Neural cell (in vitro differentiated cells): ENCODE measurements around the gene RILPL2. TPM values are rescaled to one million over a fixed set of nuclear protein-coding genes. Genes with fewer than 3 reads are reported as not detected.
"Not testable (repeated sequence)": the region's sequence is repeated elsewhere in the genome, so short reads cannot be mapped to it uniquely, and the experiment has no call there.

ENCODE experiments used
- H2AFZ ChIP-seq: fragments of 200-600, 300-800 bp; sonication (generic), shearing (Covaris generic); 2 replicates; pipeline ENCODE4 v1.6.0; 2014; ENCODE audit warnings: low read depth, mild to moderate bottlenecking, antibody characterized with exemption, low read length, moderate library complexity
- H3F3A ChIP-seq: fragments of 200-600 bp; shearing (Covaris generic); 2 replicates; pipeline ENCODE4 v1.6.1; 2016; ENCODE audit warnings: mild to moderate bottlenecking, moderate library complexity, mixed read lengths, antibody characterized with exemption, low read length; ENCODE audit not compliant: insufficient read depth, poor library complexity, severe bottlenecking
- H3K27ac ChIP-seq: fragments of 200-600, 300-800 bp; sonication (generic), shearing (Covaris generic); 2 replicates; pipeline ENCODE4 v1.5.1; 2014; ENCODE audit warnings: mild to moderate bottlenecking, low read length, moderate library complexity
- H3K27me3 ChIP-seq: fragments of 300-800, 200-600 bp; sonication (generic), shearing (Covaris generic); 2 replicates; pipeline ENCODE4 v1.6.0; 2014; ENCODE audit warnings: mild to moderate bottlenecking, low read depth, low read length, moderate library complexity; ENCODE audit not compliant: insufficient read depth
- H3K36me3 ChIP-seq: fragments of 300-800, 200-600 bp; sonication (generic), shearing (Covaris generic); 2 replicates; pipeline ENCODE4 v1.5.1; 2014; ENCODE audit warnings: mild to moderate bottlenecking, antibody characterized with exemption, low read length, moderate library complexity; ENCODE audit not compliant: insufficient read depth
- H3K4me2 ChIP-seq: fragments of 300-800, 200-600 bp; sonication (generic), shearing (Covaris generic); 2 replicates; pipeline ENCODE4 v1.6.0; 2014; ENCODE audit warnings: mild to moderate bottlenecking, low read length
- H3K4me3 ChIP-seq: fragments of 300-800, 200-600 bp; sonication (generic), shearing (Covaris generic); 2 replicates; pipeline ENCODE4 v1.5.1; 2014; ENCODE audit warnings: mild to moderate bottlenecking, low read length, moderate library complexity
- H3K79me2 ChIP-seq: fragments of 200-600 bp; shearing (Covaris generic); replicated peaks from 2 replicates; pipeline ENCODE4 v1.6.0; 2014; ENCODE audit warnings: mild to moderate bottlenecking, low read length, moderate library complexity; ENCODE audit not compliant: insufficient read depth
- H3K9ac ChIP-seq: fragments of 300-800, 200-600 bp; sonication (generic), shearing (Covaris generic); 2 replicates; pipeline ENCODE4 v1.6.1; 2016; ENCODE audit warnings: mild to moderate bottlenecking, low read length, mixed read lengths
- H3K9me2 ChIP-seq: fragments of 200-600 bp; shearing (Covaris generic); 2 replicates; pipeline ENCODE4 v1.6.1; 2016; ENCODE audit warnings: mild to moderate bottlenecking, low read length, mixed read lengths; ENCODE audit not compliant: insufficient read depth
- H3K9me3 ChIP-seq: fragments of 200-600, 300-800 bp; sonication (generic), shearing (Covaris generic); 2 replicates; pipeline ENCODE4 v1.6.1; 2016; ENCODE audit warnings: mild to moderate bottlenecking, mixed run types, low read length, moderate library complexity, mixed read lengths
- H4K20me1 ChIP-seq: fragments of 200-600 bp; shearing (Covaris generic); 2 replicates; pipeline ENCODE4 v1.6.1; 2016; ENCODE audit warnings: mild to moderate bottlenecking, mixed run types; ENCODE audit not compliant: insufficient read depth
- EP300 ChIP-seq: fragments of 450-650 bp; conservative IDR thresholded peaks from 2 replicates; pipeline ENCODE4 v1.6.1; 2014; ENCODE audit warnings: antibody characterized with exemption, mild to moderate bottlenecking, moderate library complexity; ENCODE audit not compliant: poor library complexity, severe bottlenecking
- EZH2 ChIP-seq: fragments of 200-600, 300-800 bp; shearing (Covaris generic), sonication (generic); IDR thresholded peaks from 2 replicates; pipeline ENCODE4 v1.6.1; 2014; ENCODE audit warnings: antibody characterized with exemption, low read length, borderline replicate concordance, mild to moderate bottlenecking; ENCODE audit not compliant: insufficient read depth, poor library complexity, severe bottlenecking
- MXI1 ChIP-seq: fragments of 450-650 bp; conservative IDR thresholded peaks from 2 replicates; pipeline ENCODE4 v1.6.1; 2014; ENCODE audit warnings: antibody characterized with exemption, mild to moderate bottlenecking; ENCODE audit not compliant: poor library complexity, severe bottlenecking
- POLR2AphosphoS5 ChIP-seq: IDR thresholded peaks from 2 replicates; pipeline ENCODE4 v1.6.1; 2012
- RAD21 ChIP-seq: fragments of 450-650 bp; conservative IDR thresholded peaks from 2 replicates; pipeline ENCODE4 v1.6.1; 2014; ENCODE audit warnings: antibody characterized with exemption, mild to moderate bottlenecking, moderate library complexity
- SMC3 ChIP-seq: fragments of 450-650 bp; conservative IDR thresholded peaks from 2 replicates; pipeline ENCODE4 v1.6.1; 2014; ENCODE audit warnings: antibody characterized with exemption, mild to moderate bottlenecking, moderate library complexity; ENCODE audit not compliant: poor library complexity
- TAF1 ChIP-seq: IDR thresholded peaks from 2 replicates; pipeline ENCODE4 v1.6.1; 2012; ENCODE audit warnings: low read depth
- polyA plus RNA-seq: library from polyadenylated mRNA; depleted of rRNA; stranded (reverse); fragments of >200 nt; gene quantifications from 2 replicates; pipeline ENCODE4 v1.2.3, GENCODE V29; 2014
- TF ChIP-seq, protein P1 (sequence below): IDR thresholded peaks from 2 replicates; pipeline ENCODE4 v1.6.1; 2012; ENCODE audit warnings: borderline replicate concordance
- TF ChIP-seq, protein P2 (sequence below): fragments of 450-650 bp; IDR thresholded peaks from 2 replicates; pipeline ENCODE4 v1.5.1; 2014; ENCODE audit warnings: antibody characterized with exemption, mild to moderate bottlenecking, moderate library complexity; ENCODE audit not compliant: poor library complexity, severe bottlenecking

RILPL2 gene
- polyA plus RNA-seq, 1 donor from 2014 or later: 0.07 TPM

DNA sequence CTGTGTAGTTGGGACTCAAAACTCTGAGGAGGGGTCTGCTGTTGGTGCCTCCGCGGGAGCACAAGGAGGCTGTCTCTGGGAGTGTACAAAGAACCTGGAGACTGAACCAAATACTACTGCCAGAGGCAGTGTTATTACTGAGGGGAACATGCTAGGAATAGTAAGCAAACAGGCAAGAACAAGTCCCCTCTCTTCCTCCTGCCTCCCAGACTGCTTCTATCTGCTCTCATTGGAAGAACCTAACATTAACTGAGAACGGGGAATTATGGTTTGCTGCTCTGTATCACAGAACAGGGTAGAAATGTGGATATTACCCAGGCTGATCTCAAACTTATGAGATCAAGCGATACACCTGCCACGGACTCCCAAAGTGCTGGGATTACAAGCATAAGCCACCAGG lies 57.1 kb downstream of the RILPL2 start:
- Histone ChIP-seq H3K4me2 (no peak overlapping the region), H3K79me2 (no peaks in the 10 kb centered on the region), H3K9ac (no peak overlapping the region), H3K9me2 (no peaks in the 10 kb centered on the region), H3K36me3 (no peaks in the 10 kb centered on the region), H3K4me3 (no peak overlapping the region), H2AFZ (no peak overlapping the region), H3F3A (no peaks in the 10 kb centered on the region), H4K20me1 (no peaks in the 10 kb centered on the region), H3K9me3 (no peaks in the 10 kb centered on the region), H3K27me3 (no peaks in the 10 kb centered on the region), H3K27ac (no peak overlapping the region)
- TF ChIP-seq POLR2AphosphoS5 (no peak), EP300 (no peak), MXI1 (no peak)
- TF ChIP-seq, protein P1, sequence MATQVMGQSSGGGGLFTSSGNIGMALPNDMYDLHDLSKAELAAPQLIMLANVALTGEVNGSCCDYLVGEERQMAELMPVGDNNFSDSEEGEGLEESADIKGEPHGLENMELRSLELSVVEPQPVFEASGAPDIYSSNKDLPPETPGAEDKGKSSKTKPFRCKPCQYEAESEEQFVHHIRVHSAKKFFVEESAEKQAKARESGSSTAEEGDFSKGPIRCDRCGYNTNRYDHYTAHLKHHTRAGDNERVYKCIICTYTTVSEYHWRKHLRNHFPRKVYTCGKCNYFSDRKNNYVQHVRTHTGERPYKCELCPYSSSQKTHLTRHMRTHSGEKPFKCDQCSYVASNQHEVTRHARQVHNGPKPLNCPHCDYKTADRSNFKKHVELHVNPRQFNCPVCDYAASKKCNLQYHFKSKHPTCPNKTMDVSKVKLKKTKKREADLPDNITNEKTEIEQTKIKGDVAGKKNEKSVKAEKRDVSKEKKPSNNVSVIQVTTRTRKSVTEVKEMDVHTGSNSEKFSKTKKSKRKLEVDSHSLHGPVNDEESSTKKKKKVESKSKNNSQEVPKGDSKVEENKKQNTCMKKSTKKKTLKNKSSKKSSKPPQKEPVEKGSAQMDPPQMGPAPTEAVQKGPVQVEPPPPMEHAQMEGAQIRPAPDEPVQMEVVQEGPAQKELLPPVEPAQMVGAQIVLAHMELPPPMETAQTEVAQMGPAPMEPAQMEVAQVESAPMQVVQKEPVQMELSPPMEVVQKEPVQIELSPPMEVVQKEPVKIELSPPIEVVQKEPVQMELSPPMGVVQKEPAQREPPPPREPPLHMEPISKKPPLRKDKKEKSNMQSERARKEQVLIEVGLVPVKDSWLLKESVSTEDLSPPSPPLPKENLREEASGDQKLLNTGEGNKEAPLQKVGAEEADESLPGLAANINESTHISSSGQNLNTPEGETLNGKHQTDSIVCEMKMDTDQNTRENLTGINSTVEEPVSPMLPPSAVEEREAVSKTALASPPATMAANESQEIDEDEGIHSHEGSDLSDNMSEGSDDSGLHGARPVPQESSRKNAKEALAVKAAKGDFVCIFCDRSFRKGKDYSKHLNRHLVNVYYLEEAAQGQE: no peak

DNA sequence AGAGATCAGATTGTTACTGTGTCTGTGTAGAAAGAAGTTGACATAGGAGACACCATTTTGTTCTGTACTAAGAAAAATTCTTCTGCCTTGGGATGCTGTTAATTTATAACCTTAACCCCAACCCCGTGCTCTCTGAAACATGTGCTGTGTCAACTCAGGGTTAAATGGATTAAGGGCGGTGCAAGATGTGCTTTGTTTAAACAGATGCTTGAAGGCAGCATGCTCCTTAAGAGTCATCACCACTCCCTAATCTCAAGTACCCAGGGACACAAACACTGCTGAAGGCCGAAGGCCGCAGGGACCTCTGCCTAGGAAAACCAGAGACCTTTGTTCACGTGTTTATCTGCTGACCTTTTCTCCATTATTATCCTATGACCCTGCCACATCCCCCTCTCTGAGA lies 64.1 kb downstream of the RILPL2 start:
- H3K9me2 ChIP-seq, H3K27me3 ChIP-seq, H3F3A ChIP-seq, H3K4me2 ChIP-seq, H3K36me3 ChIP-seq, H3K4me3 ChIP-seq, H2AFZ ChIP-seq, H3K79me2 ChIP-seq, H3K9me3 ChIP-seq, H4K20me1 ChIP-seq, H3K27ac ChIP-seq, H3K9ac ChIP-seq: not testable (repeated sequence)

DNA sequence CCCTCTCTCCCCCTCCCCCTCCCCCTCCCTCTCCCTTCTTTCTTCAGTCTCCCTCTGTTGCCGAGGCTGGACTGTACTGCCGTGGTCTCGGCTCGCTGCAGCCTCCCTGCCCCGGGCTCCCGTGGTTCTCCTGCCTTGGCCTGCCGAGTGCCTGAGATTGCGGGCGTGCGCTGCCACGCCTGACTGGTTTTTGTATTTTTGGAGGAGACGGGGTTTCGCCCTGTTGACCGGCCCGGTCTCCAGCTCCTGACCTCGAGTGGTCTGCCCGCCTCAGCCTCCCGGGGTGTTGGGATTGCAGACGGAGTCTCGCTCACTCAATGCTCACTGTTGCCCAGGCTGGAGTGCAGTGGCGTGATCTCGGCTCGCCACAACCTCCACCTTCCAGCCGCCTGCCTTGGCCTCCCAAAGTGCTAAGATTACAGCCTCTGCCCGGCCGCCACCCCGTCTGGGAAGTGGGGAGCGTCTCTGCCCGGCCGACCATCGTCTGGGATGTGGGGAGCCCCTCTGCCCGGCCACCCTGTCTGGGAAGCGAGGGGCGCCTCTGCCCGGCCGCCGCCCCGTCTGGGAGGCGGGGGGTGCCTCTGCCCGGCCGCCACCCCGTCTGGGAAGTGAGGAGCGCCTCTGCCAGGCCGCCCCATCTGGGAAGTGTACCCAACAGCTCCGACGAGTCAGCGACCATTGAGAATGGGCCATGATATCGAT lies 64.7 kb downstream of the RILPL2 start:
- H3K27me3 ChIP-seq, H3K9ac ChIP-seq, H3K36me3 ChIP-seq, H3K79me2 ChIP-seq, H3K27ac ChIP-seq, H4K20me1 ChIP-seq, H3K9me3 ChIP-seq, H3K4me2 ChIP-seq, H3F3A ChIP-seq, H3K9me2 ChIP-seq, H2AFZ ChIP-seq, H3K4me3 ChIP-seq: not testable (repeated sequence)

DNA sequence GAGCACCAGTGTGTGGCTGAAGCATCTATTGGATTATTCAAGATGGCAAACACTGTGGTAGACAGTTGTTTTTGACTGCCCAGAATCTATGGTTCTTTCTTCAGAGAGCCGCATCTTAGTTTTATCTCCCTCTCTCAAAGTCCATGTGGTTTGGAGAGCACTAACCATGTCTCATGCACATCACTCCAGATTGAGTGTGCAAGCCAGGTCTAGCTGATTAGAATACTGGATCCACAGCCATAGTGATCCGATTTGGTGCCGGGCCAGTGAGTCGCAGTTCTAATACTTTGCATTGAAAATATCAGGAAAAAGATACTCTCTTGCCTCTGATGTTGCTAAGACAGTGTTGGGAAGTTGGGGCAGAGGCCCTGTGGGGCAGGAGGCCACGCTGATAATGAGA lies 67.3 kb downstream of the RILPL2 start:
- H3K4me2 ChIP-seq: no peak overlapping the region
- no peaks in the 10 kb centered on the region for H3F3A ChIP-seq
- TF ChIP-seq SMC3 (no peak), TAF1 (no peak), EZH2 (no peak), EP300 (no peak), MXI1 (no peak), POLR2AphosphoS5 (no peak), RAD21 (no peak)
- TF ChIP-seq, protein P2, sequence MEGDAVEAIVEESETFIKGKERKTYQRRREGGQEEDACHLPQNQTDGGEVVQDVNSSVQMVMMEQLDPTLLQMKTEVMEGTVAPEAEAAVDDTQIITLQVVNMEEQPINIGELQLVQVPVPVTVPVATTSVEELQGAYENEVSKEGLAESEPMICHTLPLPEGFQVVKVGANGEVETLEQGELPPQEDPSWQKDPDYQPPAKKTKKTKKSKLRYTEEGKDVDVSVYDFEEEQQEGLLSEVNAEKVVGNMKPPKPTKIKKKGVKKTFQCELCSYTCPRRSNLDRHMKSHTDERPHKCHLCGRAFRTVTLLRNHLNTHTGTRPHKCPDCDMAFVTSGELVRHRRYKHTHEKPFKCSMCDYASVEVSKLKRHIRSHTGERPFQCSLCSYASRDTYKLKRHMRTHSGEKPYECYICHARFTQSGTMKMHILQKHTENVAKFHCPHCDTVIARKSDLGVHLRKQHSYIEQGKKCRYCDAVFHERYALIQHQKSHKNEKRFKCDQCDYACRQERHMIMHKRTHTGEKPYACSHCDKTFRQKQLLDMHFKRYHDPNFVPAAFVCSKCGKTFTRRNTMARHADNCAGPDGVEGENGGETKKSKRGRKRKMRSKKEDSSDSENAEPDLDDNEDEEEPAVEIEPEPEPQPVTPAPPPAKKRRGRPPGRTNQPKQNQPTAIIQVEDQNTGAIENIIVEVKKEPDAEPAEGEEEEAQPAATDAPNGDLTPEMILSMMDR: no peak
- TF ChIP-seq, protein P1: no peak
- no peaks in the 10 kb centered on the region for H3K9me2 ChIP-seq
- H4K20me1 ChIP-seq: no peaks in the 10 kb centered on the region
- no peak overlapping the region for H2AFZ ChIP-seq
- no peaks in the 10 kb centered on the region for H3K36me3 ChIP-seq
- no peaks in the 10 kb centered on the region for H3K27me3 ChIP-seq
- no peaks in the 10 kb centered on the region for H3K79me2 ChIP-seq
- H3K9ac ChIP-seq: no peak overlapping the region
- no peaks in the 10 kb centered on the region for H3K9me3 ChIP-seq
- no peak overlapping the region for H3K27ac ChIP-seq
- H3K4me3 ChIP-seq: no peak overlapping the region
